ENCODE data around the gene OAS2.
"Not testable (repeated sequence)": the region's sequence is repeated elsewhere in the genome, so short reads cannot be mapped to it uniquely, and the experiment has no call there.

OAS2 gene

DNA sequence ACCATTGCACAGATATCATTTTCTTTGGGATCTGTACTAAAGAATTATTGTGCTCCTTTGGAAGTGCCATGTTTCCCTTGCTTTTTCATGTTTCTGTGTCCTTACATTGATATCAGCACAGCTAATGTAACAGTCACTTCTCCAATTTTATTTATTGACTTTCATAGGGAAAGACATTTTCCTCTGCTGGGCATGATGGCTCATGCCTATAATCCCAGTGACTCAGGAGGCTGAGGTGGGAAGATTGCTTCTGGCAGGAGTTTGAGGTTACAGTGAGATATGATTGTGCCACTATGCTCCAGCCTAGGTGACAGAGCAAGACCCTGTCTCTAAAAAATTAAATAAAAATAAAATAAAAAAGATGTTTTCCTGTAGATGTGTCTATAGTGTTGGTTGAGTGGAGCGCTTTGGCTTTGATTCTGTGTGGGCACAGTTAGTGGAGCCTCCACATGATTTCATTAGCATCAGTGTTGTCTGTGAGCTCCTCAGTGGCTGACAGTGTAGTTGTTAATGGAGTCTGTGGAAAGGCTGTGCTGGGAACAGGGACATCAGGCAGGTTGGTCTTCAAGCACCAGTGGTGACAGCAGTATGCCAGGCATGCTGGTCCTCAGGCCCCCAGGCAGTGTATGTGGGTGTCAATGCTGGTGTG lies 7.4 kb downstream of the OAS2 start:
- DNase-seq (ENCODE audit: low read depth), result no peak

DNA sequence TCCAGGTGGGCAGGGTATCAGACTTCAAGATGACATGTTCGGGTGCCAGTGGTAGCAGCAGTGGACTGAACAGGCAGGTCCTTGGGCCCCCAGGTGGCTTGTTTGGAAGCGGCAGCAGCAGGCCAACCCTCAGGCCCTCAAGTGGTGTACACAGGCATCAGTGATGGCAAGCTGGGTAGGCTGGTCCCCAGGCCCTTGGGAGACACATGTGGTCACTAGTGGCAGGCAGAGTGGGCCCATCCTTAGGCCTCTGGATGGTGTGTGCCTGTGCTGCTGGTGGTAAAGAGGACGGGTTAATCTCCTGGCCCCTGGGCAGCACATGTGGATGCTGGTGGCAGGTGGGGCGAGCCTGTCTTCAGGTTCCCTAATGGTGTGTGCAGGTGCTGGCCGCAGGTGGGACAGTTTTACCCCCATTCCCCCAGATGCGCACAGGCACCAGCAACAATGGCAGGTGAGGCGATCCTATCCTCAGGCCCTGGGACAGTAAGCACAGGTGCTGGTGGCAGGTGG lies 8.0 kb downstream of the OAS2 start:
- no peak for DNase-seq (ENCODE audit: low read depth)

DNA sequence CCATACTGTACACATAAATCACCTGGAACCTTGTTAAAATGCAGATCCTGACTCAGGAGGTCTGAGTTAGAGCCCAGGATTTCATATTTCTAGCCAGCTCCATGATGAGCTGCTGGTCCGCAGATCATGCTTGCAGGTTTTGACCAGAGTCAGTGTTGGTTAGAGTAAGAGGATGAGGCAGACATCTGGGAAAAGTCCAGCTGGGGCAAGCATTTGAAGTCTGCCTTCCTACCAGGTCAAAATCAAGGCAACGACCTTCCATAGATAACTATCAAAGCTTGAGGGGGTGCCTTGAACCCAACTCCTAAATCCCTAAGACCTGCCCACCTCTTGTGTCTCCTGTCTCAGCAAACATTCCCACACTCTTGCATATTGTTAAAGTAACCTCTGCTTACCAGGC lies 9.2 kb downstream of the OAS2 start:
- no peak for DNase-seq (ENCODE audit: low read depth)

DNA sequence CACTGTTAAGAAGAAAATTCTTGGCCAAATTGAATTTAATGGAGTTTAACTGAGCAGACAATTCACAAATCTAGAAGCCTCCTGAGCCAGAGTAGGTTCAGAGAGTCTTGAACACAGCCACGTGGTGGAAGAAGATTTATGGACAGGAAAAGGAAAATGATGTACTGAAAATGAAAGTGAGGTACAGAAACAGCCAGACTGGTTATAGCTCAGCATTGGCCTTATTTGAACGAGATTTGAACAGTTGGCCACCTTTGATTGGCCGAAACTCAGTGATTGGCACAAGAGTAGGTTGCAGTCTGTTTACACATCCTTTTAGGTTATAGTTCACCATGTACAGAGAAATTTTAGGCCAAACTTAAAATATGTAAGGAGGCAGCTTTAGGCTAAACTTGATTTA lies 9.9 kb downstream of the OAS2 start:
- no peak for DNase-seq (ENCODE audit: low read depth)

DNA sequence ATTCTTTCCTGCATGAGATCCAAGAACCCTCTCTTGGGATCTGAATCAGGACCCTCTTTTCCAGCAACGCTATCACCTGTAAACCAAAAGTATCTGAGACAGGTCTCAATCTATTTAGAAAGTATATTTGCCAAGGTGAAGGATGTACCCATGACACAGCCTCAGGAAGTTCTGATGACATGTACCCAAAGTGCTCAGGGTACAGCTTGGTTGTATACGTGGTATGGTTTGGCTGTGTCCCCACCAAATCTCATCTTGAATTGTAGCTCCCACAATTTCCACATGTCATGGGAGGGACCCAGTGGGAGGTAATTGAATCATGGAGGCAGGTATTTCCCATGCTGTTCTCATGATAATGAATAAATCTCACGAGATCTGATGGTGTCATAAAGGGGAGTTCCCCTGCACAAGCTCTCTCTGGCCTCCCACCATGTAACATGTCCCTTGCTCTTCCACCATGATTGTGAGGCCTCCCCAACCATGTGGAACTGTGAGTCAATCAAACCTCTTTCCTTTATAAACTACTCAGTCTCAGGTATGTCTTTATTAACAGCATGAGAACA lies 10.6 kb downstream of the OAS2 start:
- DNase-seq (ENCODE audit: low read depth), result not testable (repeated sequence)

GRCh38 chr12:112989806-112990205 lies 11.5 kb downstream of the OAS2 start:
- DNase-seq (ENCODE audit: low read depth), result no peak

GRCh38 chr12:112992541-112993398 lies 14.5 kb downstream of the OAS2 start:
- no peak for DNase-seq (ENCODE audit: low read depth)

GRCh38 chr12:112995008-112995407 lies 16.7 kb downstream of the OAS2 start:
- DNase-seq (ENCODE audit: low read depth), result no peak

DNA sequence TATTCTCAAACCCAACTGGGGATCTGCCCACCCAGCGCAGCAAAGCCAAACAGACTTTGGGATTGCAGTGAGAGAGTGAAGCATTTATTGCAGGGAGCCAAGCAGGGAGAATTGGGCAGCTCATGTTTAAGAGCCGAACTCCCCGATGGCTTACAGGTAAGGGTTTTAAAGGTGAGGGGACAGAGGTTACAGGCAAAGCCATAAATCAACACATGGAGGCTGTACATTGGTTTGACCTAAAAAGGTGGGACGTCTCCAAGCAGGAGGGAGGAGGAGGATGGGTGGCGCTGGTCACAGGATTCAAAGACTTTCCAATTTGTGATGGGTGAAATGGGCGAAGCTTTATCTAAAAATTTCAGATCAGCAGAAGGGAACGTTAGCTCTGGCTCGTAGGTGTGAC lies 18.2 kb downstream of the OAS2 start:
- no peak for DNase-seq (ENCODE audit: low read depth)

DNA sequence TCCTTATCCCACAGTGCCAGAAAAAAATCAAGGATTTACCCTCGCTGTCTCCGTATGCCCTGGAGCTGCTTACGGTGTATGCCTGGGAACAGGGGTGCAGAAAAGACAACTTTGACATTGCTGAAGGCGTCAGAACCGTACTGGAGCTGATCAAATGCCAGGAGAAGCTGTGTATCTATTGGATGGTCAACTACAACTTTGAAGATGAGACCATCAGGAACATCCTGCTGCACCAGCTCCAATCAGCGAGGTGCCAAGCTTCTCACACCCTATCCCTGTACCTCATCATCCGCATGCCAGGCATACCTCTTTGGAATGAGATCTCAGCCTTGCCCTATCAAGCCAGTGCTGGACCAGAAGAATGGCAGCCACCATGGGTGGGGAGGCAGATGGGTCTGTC lies 19.2 kb downstream of the OAS2 start:
- no peak for DNase-seq (ENCODE audit: low read depth)

- no peak for DNase-seq (ENCODE audit: low read depth)
Measured at GRCh38 chr12:112998987-112999767, 20.9 kb downstream of the OAS2 start.

DNA sequence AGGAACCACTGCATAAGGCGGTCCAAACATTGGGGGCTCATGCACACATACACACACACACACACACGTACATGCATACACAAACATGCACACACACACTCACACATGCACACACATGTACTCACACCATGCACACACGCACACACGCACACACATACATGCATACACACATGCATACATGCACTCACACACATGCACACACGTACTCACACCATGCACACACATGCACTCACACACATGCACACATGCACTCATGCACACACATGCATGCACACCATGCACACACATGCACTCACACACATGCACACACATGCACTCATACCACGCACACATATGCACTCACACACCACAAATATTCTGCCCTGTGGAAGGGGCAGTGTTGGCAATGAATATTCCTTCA lies 22.1 kb downstream of the OAS2 start:
- no peak for DNase-seq (ENCODE audit: low read depth)

DNA sequence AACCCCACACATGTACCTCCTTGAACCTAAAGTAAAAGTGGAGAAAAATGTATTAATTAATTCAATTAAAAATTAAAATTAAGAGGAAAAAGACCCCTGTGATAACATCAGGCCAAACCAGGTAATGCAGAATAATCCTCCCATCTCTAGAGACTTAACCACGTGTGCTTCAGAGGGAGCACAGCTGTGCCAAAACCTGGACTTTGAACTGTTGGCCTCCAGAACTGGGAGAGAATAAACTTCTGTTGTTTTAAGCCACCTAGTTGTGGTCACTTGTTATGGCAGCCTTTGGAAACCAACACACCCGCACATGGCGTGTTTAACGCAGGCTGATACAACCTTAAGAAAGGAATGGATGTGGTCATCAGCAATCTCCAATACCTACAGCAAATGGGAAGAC lies 23.8 kb downstream of the OAS2 start:
- DNase-seq (ENCODE audit: low read depth), result no peak

- no peak for DNase-seq (ENCODE audit: low read depth)
Measured at GRCh38 chr12:113002676-113003075, 24.4 kb downstream of the OAS2 start.

DNA sequence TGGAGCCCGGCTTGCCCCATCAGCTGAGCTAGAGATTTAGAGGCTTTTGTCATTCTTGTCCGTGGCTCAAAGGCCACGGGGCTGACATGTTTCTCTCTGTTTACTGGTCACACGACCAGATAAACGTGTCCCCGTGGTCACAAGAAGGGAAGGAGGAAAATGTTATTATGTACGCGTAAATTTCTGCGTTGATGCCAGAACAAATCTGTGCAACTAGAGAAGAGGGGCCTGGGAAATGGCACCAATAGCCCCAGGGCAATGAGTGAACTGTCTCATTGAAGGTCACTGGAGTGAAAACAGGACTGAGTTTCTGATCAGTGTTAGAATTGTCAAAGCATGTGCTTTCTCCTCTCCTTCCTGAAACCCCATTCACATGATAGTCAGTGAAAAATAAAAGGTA lies 25.3 kb downstream of the OAS2 start:
- DNase-seq (ENCODE audit: low read depth), result no peak

- DNase-seq (ENCODE audit: low read depth), result no peak
Measured at GRCh38 chr12:113005762-113006161, 27.4 kb downstream of the OAS2 start.

GRCh38 chr12:113006206-113006605 lies 27.9 kb downstream of the OAS2 start:
- DNase-seq (ENCODE audit: low read depth), result no peak

- no peak for DNase-seq (ENCODE audit: low read depth)
Measured at GRCh38 chr12:113006641-113007040, 28.3 kb downstream of the OAS2 start.

GRCh38 chr12:113007166-113007565 lies 28.8 kb downstream of the OAS2 start:
- DNase-seq (ENCODE audit: low read depth), result no peak

GRCh38 chr12:113010701-113011100 lies 32.4 kb downstream of the OAS2 start:
- DNase-seq (ENCODE audit: low read depth), result no peak

DNA sequence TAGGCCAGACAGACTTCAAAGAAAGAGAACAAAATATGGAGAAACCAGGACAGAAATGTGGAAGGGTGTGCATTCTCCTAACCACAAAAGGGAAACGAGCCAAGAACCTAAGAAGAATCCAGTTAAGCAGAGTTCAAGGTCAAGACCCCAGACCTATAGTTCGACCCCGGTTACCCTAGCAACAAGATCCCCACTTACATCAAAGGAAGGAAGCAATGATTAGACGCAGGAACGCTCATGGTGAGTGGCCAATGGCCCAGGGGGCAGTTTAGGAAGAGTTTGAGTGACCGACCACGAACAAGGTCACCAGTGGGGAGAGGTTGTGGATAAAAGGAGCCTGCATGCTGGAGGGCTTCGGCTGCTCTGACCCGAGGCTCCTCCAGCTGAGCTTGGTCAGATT lies 36.2 kb downstream of the OAS2 start:
- no peak for DNase-seq (ENCODE audit: low read depth)

- no peak for DNase-seq (ENCODE audit: low read depth)
Measured at GRCh38 chr12:113016796-113017195, 38.5 kb downstream of the OAS2 start.

Data from stimulated activated CD8-positive, alpha-beta memory T cell treated with anti-CD3 and anti-CD28 coated beads, Interleukin-12 subunit alpha, Interleukin-12 subunit beta, amount 100 ng/mL, for 1 hour (primary cell).